ENCODE results near the gene RABGAP1L.
"Not testable (repeated sequence)": the region's sequence is repeated elsewhere in the genome, so short reads cannot be mapped to it uniquely, and the experiment has no call there.

RABGAP1L gene

GRCh38 chr1:174711848-174712247 is 552.5 kb downstream of the RABGAP1L start:
- DNase-seq (ENCODE audit: low read depth) = not testable (repeated sequence)

GRCh38 chr1:174712541-174712940 is 553.2 kb downstream of the RABGAP1L start:
- no peak for DNase-seq (ENCODE audit: low read depth)

- no peak for DNase-seq (ENCODE audit: low read depth)
Measured at GRCh38 chr1:174713796-174714195, 554.5 kb downstream of the RABGAP1L start.

GRCh38 chr1:174719194-174719593 is 559.9 kb downstream of the RABGAP1L start:
- no peak for DNase-seq (ENCODE audit: low read depth)

GRCh38 chr1:174720618-174721017 is 561.3 kb downstream of the RABGAP1L start:
- DNase-seq (ENCODE audit: low read depth) = no peak

GRCh38 chr1:174721246-174721645 is 561.9 kb downstream of the RABGAP1L start:
- no peak for DNase-seq (ENCODE audit: low read depth)

- DNase-seq (ENCODE audit: low read depth) = no peak
Measured at GRCh38 chr1:174723816-174724215, 564.5 kb downstream of the RABGAP1L start.

- no peak for DNase-seq (ENCODE audit: low read depth)
Measured at GRCh38 chr1:174724219-174724618, 564.9 kb downstream of the RABGAP1L start.

GRCh38 chr1:174726167-174726879 is 567.0 kb downstream of the RABGAP1L start:
- DNase-seq (ENCODE audit: low read depth) = no peak

- DNase-seq (ENCODE audit: low read depth) = no peak
Measured at GRCh38 chr1:174726880-174727585, 567.7 kb downstream of the RABGAP1L start.

GRCh38 chr1:174734270-174734669 is 575.0 kb downstream of the RABGAP1L start:
- DNase-seq (ENCODE audit: low read depth) = no peak

- no peak for DNase-seq (ENCODE audit: low read depth)
Measured at GRCh38 chr1:174736831-174737230, 577.5 kb downstream of the RABGAP1L start.

GRCh38 chr1:174740249-174740968 is 581.1 kb downstream of the RABGAP1L start:
- DNase-seq (ENCODE audit: low read depth) = no peak

- DNase-seq (ENCODE audit: low read depth) = no peak
Measured at GRCh38 chr1:174742805-174743653, 583.7 kb downstream of the RABGAP1L start.

- DNase-seq (ENCODE audit: low read depth) = peak; percentile 12
Measured at GRCh38 chr1:174743654-174744561, 584.6 kb downstream of the RABGAP1L start.

- no peak for DNase-seq (ENCODE audit: low read depth)
Measured at GRCh38 chr1:174744886-174745285, 585.6 kb downstream of the RABGAP1L start.

GRCh38 chr1:174746024-174746808 is 586.9 kb downstream of the RABGAP1L start:
- no peak for DNase-seq (ENCODE audit: low read depth)

- DNase-seq (ENCODE audit: low read depth) = no peak
Measured at GRCh38 chr1:174747613-174748012, 588.3 kb downstream of the RABGAP1L start.

GRCh38 chr1:174748586-174748985 is 589.3 kb downstream of the RABGAP1L start:
- DNase-seq (ENCODE audit: low read depth) = no peak

- no peak for DNase-seq (ENCODE audit: low read depth)
Measured at GRCh38 chr1:174753131-174753530, 593.8 kb downstream of the RABGAP1L start.

Data from GM04504 (cell line).